RPMI8226 (cell line): Measurements from ENCODE around the gene PRR7.
"Not testable (repeated sequence)": the region's sequence is repeated elsewhere in the genome, so short reads cannot be mapped to it uniquely, and the experiment has no call there.

Source experiments
- DNase-seq: peaks from one replicate; pipeline ENCODE4 v3.0.0-alpha.2; 2015

PRR7 gene

GRCh38 chr5:177446200-177447065 lies at the start of gene PRR7:
Gene PRR7 (plus strand): TSS chr5:177446814. CDS start chr5:177455068, 8,254 bp downstream.
- DNase-seq, result peak; percentile 87

- DNase-seq, result no peak
These were observed 48.7 kb upstream of the PRR7 start for GRCh38 chr5:177397875-177398390.

- no peak for DNase-seq
These were observed 46.4 kb upstream of the PRR7 start, which contains the start of gene PFN3 for GRCh38 chr5:177399997-177400868. Gene PFN3 (minus strand): TSS chr5:177400661. CDS start chr5:177400576, 85 bp downstream.

- DNase-seq, result peak; percentile 70
These were observed 44.2 kb upstream of the PRR7 start for GRCh38 chr5:177402271-177403043.

GRCh38 chr5:177403102-177403791 lies 43.4 kb upstream of the PRR7 start:
- DNase-seq, result peak; percentile 76

GRCh38 chr5:177403792-177404640 lies 42.6 kb upstream of the PRR7 start:
- DNase-seq, result peak; percentile 93

- DNase-seq, result no peak
These were observed 41.9 kb upstream of the PRR7 start for GRCh38 chr5:177404641-177405179.

- DNase-seq, result no peak
These were observed 41.3 kb upstream of the PRR7 start for GRCh38 chr5:177405312-177405711.

GRCh38 chr5:177405805-177406204 lies 40.8 kb upstream of the PRR7 start:
- no peak for DNase-seq

GRCh38 chr5:177409043-177409801 lies 37.4 kb upstream of the PRR7 start, which contains the start of gene F12:
Gene F12 (minus strand): TSS chr5:177409564. CDS start chr5:177409527, 37 bp downstream.
- no peak for DNase-seq

GRCh38 chr5:177410575-177410974 lies 36.0 kb upstream of the PRR7 start:
- DNase-seq, result no peak

- peak; percentile 88 for DNase-seq
These were observed 33.9 kb upstream of the PRR7 start for GRCh38 chr5:177412603-177413233.

GRCh38 chr5:177414481-177414880 lies 32.1 kb upstream of the PRR7 start:
- DNase-seq, result no peak

GRCh38 chr5:177417081-177417480 lies 29.5 kb upstream of the PRR7 start:
- not testable (repeated sequence) for DNase-seq

GRCh38 chr5:177419046-177419445 lies 27.6 kb upstream of the PRR7 start:
- DNase-seq, result no peak

- DNase-seq, result not testable (repeated sequence)
These were observed 26.1 kb upstream of the PRR7 start for GRCh38 chr5:177420472-177420871.

GRCh38 chr5:177421062-177421798 lies 25.4 kb upstream of the PRR7 start:
- DNase-seq, result no peak

GRCh38 chr5:177423671-177424070 lies 22.9 kb upstream of the PRR7 start:
- no peak for DNase-seq
